Tibial artery (tissue), 4 donors: ENCODE data around the gene SERPINB13.

Source experiments
- DNase-seq, 2 donors: peaks; one replicate each; pipeline ENCODE4 v3.0.0-alpha.2; 2019
- H3K27ac ChIP-seq, 2 donors: fragments of 200-600 bp; sonication (generic) in 1 of 2; 1 replicate in 1 of 2; 2 replicates in 1 of 2; pipeline ENCODE4 v1.5.1; 2018 to 2019; ENCODE audit warnings: mild to moderate bottlenecking in 1 of 2
- H3K27me3 ChIP-seq, 2 donors: fragments of 200-600 bp; sonication (generic) in 1 of 2; one replicate each; pipeline versions ENCODE4 v1.5.1 to v1.6.0; 2016 to 2019
- H3K36me3 ChIP-seq, 3 donors: fragments of 200-600 bp; sonication (generic) in 2 of 3; one replicate each; pipeline ENCODE4 v1.5.1; 2016 to 2019; ENCODE audit warnings: mild to moderate bottlenecking in 2 of 3
- H3K4me1 ChIP-seq, 4 donors: fragments of 200-600 bp; sonication (generic) in 2 of 4; 1 replicate in 3 of 4; 2 replicates in 1 of 4; pipeline ENCODE4 v1.5.1; 2016 to 2019
- H3K4me3 ChIP-seq, 2 donors: fragments of 200-600 bp; sonication (generic) in 1 of 2; 1 replicate in 1 of 2; 2 replicates in 1 of 2; pipeline ENCODE4 v1.5.1; 2018 to 2019; ENCODE audit warnings: mild to moderate bottlenecking in 2 of 2
- H3K9me3 ChIP-seq, 3 donors: fragments of 200-600 bp; sonication (generic) in 1 of 3; one replicate each; pipeline ENCODE4 v1.5.1; 2016 to 2019
- intact Hi-C: fragments of 100-400 bp; cut with DNase I; formaldehyde crosslinking; loops from one replicate; pipeline ENCODE4 v1.15.0; 2023; ENCODE audit warnings: low total_unique reads
- TF ChIP-seq, protein P1 (sequence below), 2 experiments: fragments of 200-600 bp in 1 of 2; fragments of 450-650 bp in 1 of 2; IDR thresholded peaks; one replicate each; pipeline ENCODE4 v1.5.1; 2017 to 2019; ENCODE audit warnings: antibody characterized with exemption in 2 of 2, mild to moderate bottlenecking in 1 of 2, moderate library complexity in 1 of 2

The SERPINB13 gene

GRCh38 chr18:63590373-63590772, 3.2 kb downstream of the SERPINB13 start:
- Histone ChIP-seq H3K27ac (no peak overlapping the region), H3K9me3 (no peaks in the 10 kb centered on the region), H3K36me3 (no peaks in the 10 kb centered on the region), H3K4me1 (no peaks in the 10 kb centered on the region), H3K27me3 (no peaks in the 10 kb centered on the region), H3K4me3 (no peak overlapping the region)
- DNase-seq: no peak
- intact Hi-C loops: loop anchor here (2.0 kb wide), 1 partner anchor 76 kb away; no protein-coding TSS in a partner anchor
- TF ChIP-seq, protein P1, sequence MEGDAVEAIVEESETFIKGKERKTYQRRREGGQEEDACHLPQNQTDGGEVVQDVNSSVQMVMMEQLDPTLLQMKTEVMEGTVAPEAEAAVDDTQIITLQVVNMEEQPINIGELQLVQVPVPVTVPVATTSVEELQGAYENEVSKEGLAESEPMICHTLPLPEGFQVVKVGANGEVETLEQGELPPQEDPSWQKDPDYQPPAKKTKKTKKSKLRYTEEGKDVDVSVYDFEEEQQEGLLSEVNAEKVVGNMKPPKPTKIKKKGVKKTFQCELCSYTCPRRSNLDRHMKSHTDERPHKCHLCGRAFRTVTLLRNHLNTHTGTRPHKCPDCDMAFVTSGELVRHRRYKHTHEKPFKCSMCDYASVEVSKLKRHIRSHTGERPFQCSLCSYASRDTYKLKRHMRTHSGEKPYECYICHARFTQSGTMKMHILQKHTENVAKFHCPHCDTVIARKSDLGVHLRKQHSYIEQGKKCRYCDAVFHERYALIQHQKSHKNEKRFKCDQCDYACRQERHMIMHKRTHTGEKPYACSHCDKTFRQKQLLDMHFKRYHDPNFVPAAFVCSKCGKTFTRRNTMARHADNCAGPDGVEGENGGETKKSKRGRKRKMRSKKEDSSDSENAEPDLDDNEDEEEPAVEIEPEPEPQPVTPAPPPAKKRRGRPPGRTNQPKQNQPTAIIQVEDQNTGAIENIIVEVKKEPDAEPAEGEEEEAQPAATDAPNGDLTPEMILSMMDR (IDR thresholded peaks at IDR 0.05): no peak

- H3K27ac ChIP-seq: no peak overlapping the region
- H3K4me1 ChIP-seq: no peaks in the 10 kb centered on the region
- H3K36me3 ChIP-seq: no peaks in the 10 kb centered on the region
Observed at GRCh38 chr18:63590966-63591695, 4.0 kb downstream of the SERPINB13 start.

DNA sequence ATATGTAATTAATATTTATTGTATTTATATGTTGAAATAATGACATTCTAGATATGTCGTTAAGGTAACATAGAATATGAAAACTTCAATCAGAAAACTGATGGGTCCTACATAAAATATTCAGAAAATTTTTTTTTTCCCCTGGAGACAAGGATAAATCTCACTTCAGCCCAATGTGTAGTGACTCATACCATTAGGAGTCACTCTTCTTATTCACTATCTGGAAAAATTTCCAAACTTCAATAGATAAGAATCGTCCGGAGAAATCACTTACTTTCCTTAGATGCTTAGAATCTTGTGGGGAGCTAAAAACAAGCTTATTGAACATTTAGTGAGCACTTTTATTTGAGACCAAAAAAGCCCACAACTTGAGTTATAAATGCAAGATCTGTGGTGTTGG, 4.6 kb downstream of the SERPINB13 start:
- intact Hi-C loops: loop anchor here (2.0 kb wide), 1 partner anchor 75 kb away; no protein-coding TSS in a partner anchor
- Histone ChIP-seq H3K4me3 (no peak overlapping the region), H3K27me3 (no peaks in the 10 kb centered on the region), H3K4me1 (no peaks in the 10 kb centered on the region), H3K9me3 (no peaks in the 10 kb centered on the region), H3K36me3 (no peaks in the 10 kb centered on the region), H3K27ac (no peak overlapping the region)
- TF ChIP-seq, protein P1 (IDR thresholded peaks at IDR 0.05): no peak
- no peak for DNase-seq

More at GRCh38 chr18:63590966-63591695, 4.0 kb downstream of the SERPINB13 start:
- DNase-seq: no peak
- no peaks in the 10 kb centered on the region for H3K27me3 ChIP-seq
- H3K4me3 ChIP-seq: no peak overlapping the region
- intact Hi-C loops: loop anchor here (2.0 kb wide), 1 partner anchor 76 kb away; no protein-coding TSS in a partner anchor
- TF ChIP-seq, protein P1 (IDR thresholded peaks at IDR 0.05): no peak
- H3K9me3 ChIP-seq: no peaks in the 10 kb centered on the region

- no peaks in the 10 kb centered on the region for H3K9me3 ChIP-seq
- H3K4me1 ChIP-seq: no peaks in the 10 kb centered on the region
- no peaks in the 10 kb centered on the region for H3K36me3 ChIP-seq
- TF ChIP-seq, protein P1 (IDR thresholded peaks at IDR 0.05): no peak
- H3K4me3 ChIP-seq: no peak overlapping the region
- no peaks in the 10 kb centered on the region for H3K27me3 ChIP-seq
- no peak overlapping the region for H3K27ac ChIP-seq
- no peak for DNase-seq
- intact Hi-C loops: no loop called here
Observed at GRCh38 chr18:63592471-63592870, 5.3 kb downstream of the SERPINB13 start.

DNA sequence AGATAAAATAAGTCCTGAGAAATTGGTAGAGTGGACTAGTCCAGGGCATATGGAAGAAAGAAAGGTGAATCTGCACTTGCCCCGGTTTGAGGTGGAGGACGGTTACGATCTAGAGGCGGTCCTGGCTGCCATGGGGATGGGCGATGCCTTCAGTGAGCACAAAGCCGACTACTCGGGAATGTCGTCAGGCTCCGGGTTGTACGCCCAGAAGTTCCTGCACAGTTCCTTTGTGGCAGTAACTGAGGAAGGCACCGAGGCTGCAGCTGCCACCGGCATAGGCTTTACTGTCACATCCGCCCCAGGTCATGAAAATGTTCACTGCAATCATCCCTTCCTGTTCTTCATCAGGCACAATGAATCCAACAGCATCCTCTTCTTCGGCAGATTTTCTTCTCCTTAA, 9.8 kb downstream of the SERPINB13 start:
- intact Hi-C loops: no loop called here

More for the DNA sequence above, 9.8 kb downstream of the SERPINB13 start:
- Histone ChIP-seq H3K27me3 (no peaks in the 10 kb centered on the region), H3K4me1 (no peaks in the 10 kb centered on the region), H3K27ac (no peak overlapping the region), H3K36me3 (no peaks in the 10 kb centered on the region), H3K9me3 (no peaks in the 10 kb centered on the region), H3K4me3 (no peak overlapping the region)
- TF ChIP-seq, protein P1 (IDR thresholded peaks at IDR 0.05): no peak
- DNase-seq: no peak
